GM19328 (cell line): ENCODE measurements around the gene CELA3B.
"Not testable (repeated sequence)": the region's sequence is repeated elsewhere in the genome, so short reads cannot be mapped to it uniquely, and the experiment has no call there.

Experiments used
- ATAC-seq: cut with Tn5 transposase; IDR thresholded peaks from one replicate; pipeline ENCODE4 v1.9.1; 2021; ENCODE audit warnings: mild to moderate bottlenecking, moderate library complexity; ENCODE audit not compliant: unreplicated experiment

Gene CELA3B

GRCh38 chr1:21974699-21975098 is 2.1 kb upstream of the CELA3B start:
- ATAC-seq: not testable (repeated sequence)

- ATAC-seq: not testable (repeated sequence)
These were observed 1.5 kb upstream of the CELA3B start for GRCh38 chr1:21975296-21975695.

- ATAC-seq: not testable (repeated sequence)
These were observed 1.4 kb downstream of the CELA3B start for GRCh38 chr1:21978209-21978608.

GRCh38 chr1:21980515-21981220 is 3.8 kb downstream of the CELA3B start:
- ATAC-seq: not testable (repeated sequence)

- ATAC-seq: not testable (repeated sequence)
These were observed 4.4 kb downstream of the CELA3B start for GRCh38 chr1:21981253-21981652.

- not testable (repeated sequence) for ATAC-seq
These were observed 5.3 kb downstream of the CELA3B start for GRCh38 chr1:21982122-21982521.

GRCh38 chr1:21983539-21983938 is 6.7 kb downstream of the CELA3B start:
- ATAC-seq: not testable (repeated sequence)

GRCh38 chr1:21985893-21986292 is 9.1 kb downstream of the CELA3B start:
- not testable (repeated sequence) for ATAC-seq

- not testable (repeated sequence) for ATAC-seq
These were observed 9.6 kb downstream of the CELA3B start for GRCh38 chr1:21986386-21986785.

- ATAC-seq: not testable (repeated sequence)
These were observed 13.0 kb downstream of the CELA3B start for GRCh38 chr1:21989672-21990393.

- ATAC-seq: not testable (repeated sequence)
These were observed 15.4 kb downstream of the CELA3B start for GRCh38 chr1:21992186-21992585.

GRCh38 chr1:21994716-21995115 is 17.9 kb downstream of the CELA3B start:
- not testable (repeated sequence) for ATAC-seq

- ATAC-seq: not testable (repeated sequence)
These were observed 19.8 kb downstream of the CELA3B start for GRCh38 chr1:21996663-21996970.

- ATAC-seq: not testable (repeated sequence)
These were observed 21.2 kb downstream of the CELA3B start for GRCh38 chr1:21997891-21998623.

GRCh38 chr1:21998624-21999294 is 21.9 kb downstream of the CELA3B start:
- not testable (repeated sequence) for ATAC-seq

GRCh38 chr1:21999645-22000044 is 22.8 kb downstream of the CELA3B start:
- ATAC-seq: not testable (repeated sequence)

- no peak for ATAC-seq
These were observed 24.6 kb downstream of the CELA3B start, which contains the start of gene CELA3A for GRCh38 chr1:22001409-22001808. CELA3A (plus strand) TSS chr1:22001657; CDS start chr1:22001675, 18 bp downstream.

- not testable (repeated sequence) for ATAC-seq
These were observed 25.6 kb downstream of the CELA3B start for GRCh38 chr1:22002461-22002860.

GRCh38 chr1:22002875-22003274 is 26.1 kb downstream of the CELA3B start:
- ATAC-seq: not testable (repeated sequence)

- ATAC-seq: not testable (repeated sequence)
These were observed 27.1 kb downstream of the CELA3B start for GRCh38 chr1:22003959-22004358.
